NCI-H2081 (cell line): ENCODE results near the gene IQSEC1.

Source experiments
- DNase-seq, 2 experiments: peaks; one replicate each; lab custom pipeline; 2025; lab: John Stamatoyannopoulos, UW

IQSEC1 gene

GRCh38 chr3:13028010-13028821 is 45.0 kb downstream of the IQSEC1 start:
- no peak for DNase-seq

- DNase-seq = no peak
Observed at GRCh38 chr3:13027154-13027553, 46.1 kb downstream of the IQSEC1 start.

GRCh38 chr3:13026534-13026933 is 46.7 kb downstream of the IQSEC1 start:
- DNase-seq = no peak

- DNase-seq = no peak
Observed at GRCh38 chr3:13025778-13026518, 47.3 kb downstream of the IQSEC1 start.

- no peak for DNase-seq
Observed at GRCh38 chr3:13025090-13025489, 48.1 kb downstream of the IQSEC1 start.

- DNase-seq = no peak
Observed at GRCh38 chr3:13024765-13025065, 48.5 kb downstream of the IQSEC1 start.

- no peak for DNase-seq
Observed at GRCh38 chr3:13023971-13024764, 49.1 kb downstream of the IQSEC1 start.

GRCh38 chr3:13023235-13023970 is 49.8 kb downstream of the IQSEC1 start:
- no peak for DNase-seq

GRCh38 chr3:13022348-13023234 is 50.6 kb downstream of the IQSEC1 start:
- no peak for DNase-seq

GRCh38 chr3:13021141-13022114 is 51.8 kb downstream of the IQSEC1 start:
- peak; percentile 12 to 26 for DNase-seq

GRCh38 chr3:13020159-13020750 is 53.0 kb downstream of the IQSEC1 start:
- no peak for DNase-seq

GRCh38 chr3:13019243-13020095 is 53.8 kb downstream of the IQSEC1 start:
- no peak for DNase-seq

- DNase-seq = no peak
Observed at GRCh38 chr3:13018561-13019242, 54.5 kb downstream of the IQSEC1 start.

- peak; percentile 50 to 74 for DNase-seq
Observed at GRCh38 chr3:13018043-13018451, 55.2 kb downstream of the IQSEC1 start.

GRCh38 chr3:13017361-13018042 is 55.7 kb downstream of the IQSEC1 start:
- no peak for DNase-seq

GRCh38 chr3:13016721-13017255 is 56.4 kb downstream of the IQSEC1 start:
- no peak for DNase-seq
